CD4-positive, alpha-beta T cell treated with Interleukin-10 for 1 hour (primary cell): ENCODE data around the gene USP35.
"Not testable (repeated sequence)": the region's sequence is repeated elsewhere in the genome, so short reads cannot be mapped to it uniquely, and the experiment has no call there.

Experiments used
- DNase-seq: peaks from one replicate; pipeline ENCODE4 v3.0.0-alpha.2; 2020

USP35 gene

GRCh38 chr11:78216571-78217287 lies 28.0 kb downstream of the USP35 start:
- no peak for DNase-seq

GRCh38 chr11:78217650-78218541 lies 29.2 kb downstream of the USP35 start:
- no peak for DNase-seq

GRCh38 chr11:78218707-78219492 lies 30.2 kb downstream of the USP35 start:
- DNase-seq = no peak

GRCh38 chr11:78219493-78220217 lies 30.9 kb downstream of the USP35 start:
- no peak for DNase-seq

- DNase-seq = no peak
Measured at GRCh38 chr11:78220218-78221157, 31.8 kb downstream of the USP35 start.

- DNase-seq = no peak
Measured at GRCh38 chr11:78221396-78222315, 32.9 kb downstream of the USP35 start.

- DNase-seq = not testable (repeated sequence)
Measured at GRCh38 chr11:78222726-78223125, 34.0 kb downstream of the USP35 start.

- no peak for DNase-seq
Measured at GRCh38 chr11:78223320-78223954, 34.7 kb downstream of the USP35 start.

GRCh38 chr11:78224506-78224905 lies 35.8 kb downstream of the USP35 start:
- DNase-seq = no peak

- DNase-seq = no peak
Measured at GRCh38 chr11:78224906-78225420, 36.2 kb downstream of the USP35 start.

GRCh38 chr11:78226684-78227680 lies 38.3 kb downstream of the USP35 start:
- DNase-seq = no peak

GRCh38 chr11:78227921-78228320 lies 39.2 kb downstream of the USP35 start:
- no peak for DNase-seq

- DNase-seq = peak; percentile 39
Measured at GRCh38 chr11:78228467-78228866, 39.7 kb downstream of the USP35 start.

- DNase-seq = no peak
Measured at GRCh38 chr11:78229106-78229505, 40.4 kb downstream of the USP35 start.

GRCh38 chr11:78230161-78230877 lies 41.6 kb downstream of the USP35 start:
- no peak for DNase-seq

- no peak for DNase-seq
Measured at GRCh38 chr11:78231962-78232501, 43.3 kb downstream of the USP35 start.

- not testable (repeated sequence) for DNase-seq
Measured at GRCh38 chr11:78233046-78233445, 44.3 kb downstream of the USP35 start.
